ENCODE measurements around the gene CDADC1.

DNA sequence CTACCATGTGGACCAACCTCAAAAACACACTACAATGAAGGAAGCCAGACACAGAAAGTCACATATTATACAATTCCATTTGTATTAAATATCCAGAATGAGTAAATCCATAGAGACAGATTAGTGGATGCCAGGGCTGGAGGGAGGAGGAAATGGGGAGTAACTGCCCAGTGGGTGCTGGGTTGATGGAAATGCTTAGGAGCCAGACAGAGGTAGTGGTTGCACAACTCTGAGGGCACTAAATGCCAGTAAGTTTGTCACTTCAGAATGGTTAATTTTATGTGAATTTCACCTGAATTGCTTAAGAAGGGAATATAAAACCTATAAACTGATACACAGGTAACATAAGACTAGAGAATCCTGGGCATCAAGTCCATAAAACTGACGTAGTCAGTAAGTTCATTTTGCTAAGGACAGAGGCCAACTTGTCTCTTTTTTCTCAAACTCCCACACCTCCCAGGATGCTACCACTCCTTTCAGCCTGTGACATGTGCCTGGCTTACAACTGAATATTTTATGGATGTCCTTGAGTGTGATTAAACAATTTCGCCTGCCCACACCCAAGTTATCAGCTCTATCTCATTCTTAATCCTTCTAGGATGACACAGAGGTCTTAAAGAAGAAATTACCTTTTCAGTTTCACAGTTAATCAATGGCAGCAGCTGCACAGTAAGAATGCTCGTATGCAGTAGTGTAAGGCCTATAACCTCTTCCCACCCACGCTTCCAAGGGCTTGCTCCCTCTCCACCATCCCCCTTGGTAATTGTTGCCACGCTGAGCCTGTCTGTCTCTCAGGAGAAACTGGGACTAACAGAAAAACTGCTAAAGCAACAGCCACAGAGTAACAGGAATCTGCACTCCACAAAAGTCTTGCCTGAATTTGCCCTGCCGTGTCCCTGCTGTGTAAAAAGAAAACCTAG lies 33.5 kb upstream of the CDADC1 start:
- TF ChIP-seq EZH2 (IDR thresholded peaks at IDR 0.05; ENCODE audit: insufficient read depth, poor library complexity, severe bottlenecking): no peak
- TF ChIP-seq EZH2phosphoT487 (IDR thresholded peaks at IDR 0.05; ENCODE audit: insufficient read depth, low read depth): no peak

Data from GM23248 (cell line).